GM18861 (cell line): ENCODE results near the gene PHACTR3.
"Not testable (repeated sequence)": the region's sequence is repeated elsewhere in the genome, so short reads cannot be mapped to it uniquely, and the experiment has no call there.

Experiments
- ATAC-seq: cut with Tn5 transposase; IDR thresholded peaks from one replicate; pipeline ENCODE4 v1.9.1; 2021; ENCODE audit not compliant: unreplicated experiment

The PHACTR3 gene

DNA sequence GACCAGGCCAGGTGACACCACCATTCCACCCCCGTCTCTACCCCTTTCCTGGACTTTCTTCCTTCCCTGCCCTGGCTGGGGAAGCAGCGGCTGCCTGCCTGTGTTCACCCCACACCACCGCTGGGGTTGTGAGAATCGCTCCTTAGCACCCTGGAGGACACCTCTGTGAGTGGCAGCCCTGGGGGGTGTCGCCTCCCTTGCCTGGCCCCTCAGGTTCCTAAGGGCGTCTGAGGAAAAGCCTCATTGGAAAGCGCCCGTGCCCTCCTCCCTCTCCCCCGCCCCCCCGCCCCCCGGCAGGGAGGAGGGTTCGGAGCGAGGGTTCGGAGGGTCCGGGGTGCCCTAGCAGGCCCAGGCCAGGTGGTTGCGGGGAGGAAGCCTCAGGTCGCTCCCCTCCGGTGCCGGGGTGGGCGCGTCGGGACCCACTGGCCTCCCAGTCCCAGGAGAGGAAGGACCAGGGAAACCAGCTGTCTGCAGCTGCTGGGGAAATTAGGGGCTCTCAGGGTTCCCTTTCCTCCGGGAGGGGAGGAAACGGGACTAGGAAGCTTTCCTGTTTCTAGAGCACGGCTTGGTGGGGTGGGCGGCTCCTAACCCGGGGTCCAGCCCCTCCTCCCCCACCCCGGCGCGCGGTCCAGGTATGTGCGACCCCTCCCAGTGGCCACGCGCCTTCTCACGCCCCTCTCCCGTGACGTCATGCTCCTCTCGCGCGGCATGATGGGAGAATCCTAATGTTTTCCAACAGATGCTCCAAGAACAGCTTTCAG lies at the start of gene PHACTR3:
Gene PHACTR3 (plus strand): TSS at position 760 of the 761 bp plus-strand sequence. CDS start 475 bp downstream, outside the sequence.
- no peak for ATAC-seq

DNA sequence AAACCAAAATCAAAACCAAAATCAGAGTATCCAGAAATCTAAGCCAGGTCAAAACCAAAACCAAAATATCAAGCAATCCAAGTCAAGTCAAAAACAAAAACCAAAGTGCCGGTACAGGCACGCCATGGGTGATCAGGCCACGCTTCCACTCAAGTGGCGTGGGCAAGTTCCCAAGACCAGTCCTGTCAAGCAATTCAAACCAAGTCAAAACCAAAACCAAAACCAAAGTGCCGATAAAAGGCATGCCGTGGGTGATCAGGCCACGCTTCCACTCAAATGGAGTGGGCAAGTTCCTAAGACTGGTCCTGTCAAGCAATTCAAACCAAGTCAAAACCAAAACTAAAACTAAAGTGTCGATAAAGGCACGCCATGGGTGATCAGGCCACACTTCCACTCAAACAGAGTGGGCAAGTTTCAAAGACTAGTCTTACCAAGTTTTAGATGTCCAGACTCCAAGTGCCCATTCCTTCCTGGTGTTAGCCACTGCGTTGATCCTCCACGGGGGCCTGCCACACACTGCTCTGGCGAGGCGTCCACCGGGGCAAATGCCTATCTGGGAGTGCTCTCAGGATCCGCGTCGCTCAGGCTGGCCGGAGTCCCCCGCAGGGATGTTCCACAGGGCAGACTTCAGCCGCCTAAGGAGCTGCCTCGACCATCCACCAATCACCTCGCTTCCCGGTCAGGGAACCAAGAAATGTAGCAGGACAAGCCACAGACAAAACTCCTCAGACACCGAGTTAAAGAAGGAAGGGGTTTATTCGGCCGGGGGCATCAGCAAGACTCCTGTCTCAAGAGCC lies 46.4 kb upstream of the PHACTR3 start:
- not testable (repeated sequence) for ATAC-seq

DNA sequence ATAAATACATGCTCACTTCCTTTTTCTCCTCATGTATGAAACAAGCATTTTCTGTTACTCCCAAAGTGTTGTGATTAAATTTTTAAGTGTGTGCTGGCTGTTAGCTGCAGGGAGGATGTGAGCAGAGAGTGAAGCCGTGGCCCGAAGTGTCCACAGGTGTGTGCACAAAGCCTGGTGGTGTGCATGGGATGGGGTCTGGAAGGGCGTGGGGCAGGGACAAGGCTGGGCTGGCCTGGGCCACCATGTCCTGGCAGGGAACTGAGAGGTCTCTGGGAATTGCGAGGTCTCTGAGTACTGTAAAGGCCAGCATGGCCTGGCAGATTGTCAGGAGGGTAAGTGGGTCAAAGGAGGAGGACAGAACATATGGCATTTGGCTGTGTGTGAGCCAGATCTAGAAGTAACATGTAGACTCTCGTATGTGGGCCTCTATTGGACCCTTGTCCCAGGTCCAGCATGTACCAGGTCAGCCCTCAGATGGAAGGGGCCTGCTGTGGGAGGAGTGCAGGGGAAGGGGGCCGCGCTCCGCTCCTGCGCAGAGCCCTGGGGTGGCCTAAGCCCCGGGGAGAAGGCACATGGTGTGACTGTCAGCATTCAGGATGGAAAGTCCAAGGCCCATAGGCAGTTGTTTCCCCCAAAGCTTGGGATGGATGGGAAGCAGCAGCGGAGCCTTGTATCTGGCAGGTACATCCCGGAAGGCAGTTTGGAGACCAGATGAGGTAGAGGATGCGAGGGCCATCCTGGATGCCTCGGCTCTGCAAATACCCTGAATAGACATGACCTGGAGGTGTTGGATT lies 45.1 kb upstream of the PHACTR3 start:
- ATAC-seq: no peak

DNA sequence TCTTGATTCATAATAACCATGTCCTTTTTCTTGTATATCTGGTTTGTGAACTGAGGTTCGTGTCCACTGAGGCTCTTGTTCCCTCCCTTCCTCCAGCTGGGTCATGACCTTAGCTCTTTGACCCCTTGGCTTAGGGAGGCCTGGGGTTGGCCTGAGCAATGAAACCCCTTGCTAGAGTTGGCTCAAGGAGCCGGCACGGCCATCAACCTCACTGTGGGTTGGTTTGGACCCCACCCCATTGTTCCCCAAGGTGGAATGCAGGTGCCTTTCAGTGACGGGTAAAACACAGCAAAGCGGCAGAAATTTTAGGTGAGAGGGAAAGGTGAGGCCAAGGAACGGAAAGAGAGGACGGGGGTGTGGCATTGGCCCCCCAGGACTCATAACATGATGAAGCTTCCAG lies 44.5 kb upstream of the PHACTR3 start:
- no peak for ATAC-seq

DNA sequence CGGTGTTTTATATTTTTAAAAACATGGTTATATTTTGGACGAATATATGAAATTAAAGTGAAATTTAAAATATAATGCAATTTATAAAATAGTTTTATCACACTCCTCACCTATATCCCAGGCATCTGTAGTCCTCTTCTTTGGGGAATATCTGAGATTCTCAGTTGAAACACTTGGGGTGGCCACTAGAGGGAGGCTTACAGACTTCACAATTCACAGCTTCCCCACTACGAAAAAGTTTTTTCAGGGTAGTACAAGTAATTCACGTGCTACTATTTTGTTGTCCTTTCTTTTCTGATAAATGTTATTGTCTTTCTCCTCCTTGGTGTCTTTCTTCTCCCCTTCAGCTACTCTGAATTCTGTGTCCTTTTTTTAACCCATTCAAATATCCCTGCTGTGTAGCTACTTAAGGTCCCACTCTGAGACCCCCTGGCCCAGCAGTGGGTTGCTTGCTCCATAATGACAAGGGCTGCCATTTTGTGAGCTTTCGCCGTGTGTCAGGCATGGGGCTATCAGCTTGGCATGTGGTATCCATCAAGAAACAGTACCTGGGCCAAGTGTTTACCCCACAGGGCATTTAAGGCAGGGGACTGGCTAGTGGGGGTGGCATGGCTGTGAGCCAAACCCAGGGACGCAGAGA lies 43.6 kb upstream of the PHACTR3 start:
- ATAC-seq: no peak

DNA sequence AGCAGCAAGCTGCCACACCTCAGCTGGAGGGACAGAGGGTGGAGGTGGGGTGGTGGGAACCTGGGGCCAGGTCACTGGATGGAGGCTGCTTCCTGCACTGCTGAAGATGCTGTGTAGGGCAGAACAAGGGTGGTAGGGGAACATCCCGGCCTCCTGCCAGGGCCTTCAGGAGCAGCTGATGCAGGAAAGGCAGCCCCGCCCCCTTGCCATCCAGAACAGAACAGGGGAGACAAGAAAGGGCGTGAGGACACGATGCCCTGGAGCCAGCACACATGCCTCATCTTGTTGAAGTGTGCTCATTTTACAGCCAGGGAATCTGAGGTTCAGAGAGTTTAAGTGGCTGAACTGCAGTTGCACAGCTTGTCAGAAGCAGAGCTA lies 43.1 kb upstream of the PHACTR3 start:
- ATAC-seq: no peak

DNA sequence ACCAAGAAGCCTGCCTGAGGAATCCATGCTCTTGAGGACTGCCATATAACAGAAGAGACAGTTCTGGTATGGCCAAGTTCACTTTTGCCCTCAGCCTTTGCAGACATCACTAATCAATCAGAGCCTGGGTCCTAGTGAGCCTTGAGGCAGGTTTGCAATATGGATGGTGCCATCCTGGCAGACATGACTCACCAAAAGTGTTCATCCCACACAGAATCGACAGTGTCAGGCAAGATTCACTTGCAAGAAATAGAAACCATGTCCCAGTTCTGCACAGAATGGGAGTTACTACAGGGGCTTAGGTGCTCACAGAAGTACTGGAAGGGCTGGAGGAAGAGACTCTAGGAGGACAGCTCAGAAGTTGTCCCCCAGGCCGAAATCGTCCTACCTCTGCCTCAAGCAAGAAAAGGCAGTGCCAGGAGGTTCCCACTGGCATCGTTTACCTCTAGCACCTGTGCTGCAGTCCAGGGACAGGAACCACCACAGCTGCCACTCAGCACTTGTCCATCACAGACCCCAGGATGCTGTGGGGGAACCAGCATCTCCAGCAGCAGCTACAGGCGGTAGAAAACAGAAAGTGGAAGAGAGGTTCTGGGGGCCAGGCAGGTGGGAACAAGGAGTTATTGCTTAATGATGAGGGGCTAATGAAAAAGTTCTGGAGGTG lies 42.6 kb upstream of the PHACTR3 start:
- no peak for ATAC-seq

DNA sequence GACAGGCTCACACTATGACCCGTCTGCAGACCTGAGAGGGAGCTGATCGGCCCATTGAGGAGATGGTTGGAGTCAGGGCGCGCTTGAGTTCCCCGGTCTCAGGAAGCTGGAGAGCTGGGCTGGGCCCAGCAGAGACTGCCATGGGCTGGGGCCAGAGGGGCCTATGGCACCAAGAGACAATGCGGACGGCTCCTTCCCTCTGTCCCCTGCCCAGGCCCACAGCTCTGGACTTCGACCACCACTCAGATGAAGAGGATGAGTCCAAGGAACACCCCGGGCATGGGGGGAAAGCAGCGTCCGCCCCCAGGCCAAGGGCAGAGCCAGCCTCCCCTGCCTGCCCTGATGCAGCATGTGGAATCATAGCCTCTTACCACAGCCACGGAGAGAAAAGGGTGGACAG lies 40.2 kb upstream of the PHACTR3 start:
- ATAC-seq: no peak

DNA sequence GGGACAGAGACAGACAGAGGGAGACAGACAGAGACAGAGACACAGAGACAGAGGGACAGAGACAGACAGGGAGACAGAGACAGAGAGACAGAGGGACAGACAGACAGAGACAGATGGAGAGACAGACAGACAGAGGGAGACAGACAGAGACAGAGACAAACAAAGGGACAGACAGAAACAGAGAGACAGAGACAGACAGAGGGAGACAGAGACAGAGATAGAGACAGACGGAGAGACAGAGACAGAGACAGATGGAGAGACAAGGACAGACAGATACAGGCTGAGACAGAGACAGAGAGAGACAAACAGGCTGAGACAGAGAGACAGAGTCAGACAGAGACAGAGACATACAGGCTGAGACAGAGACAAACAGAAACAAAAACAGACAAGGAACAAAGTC lies 39.4 kb upstream of the PHACTR3 start:
- ATAC-seq: no peak

DNA sequence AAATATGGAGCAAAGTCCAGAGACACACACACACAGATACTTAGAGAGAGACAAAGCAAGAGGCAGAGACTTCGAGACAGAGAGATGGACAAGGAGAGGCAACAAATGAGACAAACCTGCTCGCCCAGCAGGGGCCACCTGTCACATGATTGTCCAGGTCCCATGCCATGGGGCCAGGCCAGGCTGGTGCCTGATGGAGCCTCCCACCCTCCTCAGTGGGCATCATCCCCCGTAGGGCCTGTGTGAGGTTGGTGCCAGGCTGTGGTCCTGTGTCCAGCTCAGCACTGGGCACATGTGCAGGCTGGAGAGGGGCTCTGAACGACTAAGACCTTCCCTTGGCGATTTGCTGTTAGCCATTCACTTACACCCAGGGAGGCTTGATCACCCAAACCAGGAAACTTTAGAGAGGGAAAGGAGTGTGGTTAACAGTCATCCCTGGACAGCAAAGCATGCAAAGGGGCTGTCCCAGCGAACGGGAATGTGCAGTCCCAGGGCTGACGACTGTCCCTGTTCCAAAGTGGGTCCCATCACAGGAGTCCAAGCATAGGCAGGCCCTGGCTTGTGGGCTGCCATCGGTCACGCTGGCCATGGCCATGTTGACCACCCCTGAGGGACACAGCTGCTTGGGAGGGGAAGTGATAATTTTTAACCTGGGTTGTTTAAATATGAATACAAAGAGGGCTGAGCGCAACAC lies 38.4 kb upstream of the PHACTR3 start:
- ATAC-seq: no peak

DNA sequence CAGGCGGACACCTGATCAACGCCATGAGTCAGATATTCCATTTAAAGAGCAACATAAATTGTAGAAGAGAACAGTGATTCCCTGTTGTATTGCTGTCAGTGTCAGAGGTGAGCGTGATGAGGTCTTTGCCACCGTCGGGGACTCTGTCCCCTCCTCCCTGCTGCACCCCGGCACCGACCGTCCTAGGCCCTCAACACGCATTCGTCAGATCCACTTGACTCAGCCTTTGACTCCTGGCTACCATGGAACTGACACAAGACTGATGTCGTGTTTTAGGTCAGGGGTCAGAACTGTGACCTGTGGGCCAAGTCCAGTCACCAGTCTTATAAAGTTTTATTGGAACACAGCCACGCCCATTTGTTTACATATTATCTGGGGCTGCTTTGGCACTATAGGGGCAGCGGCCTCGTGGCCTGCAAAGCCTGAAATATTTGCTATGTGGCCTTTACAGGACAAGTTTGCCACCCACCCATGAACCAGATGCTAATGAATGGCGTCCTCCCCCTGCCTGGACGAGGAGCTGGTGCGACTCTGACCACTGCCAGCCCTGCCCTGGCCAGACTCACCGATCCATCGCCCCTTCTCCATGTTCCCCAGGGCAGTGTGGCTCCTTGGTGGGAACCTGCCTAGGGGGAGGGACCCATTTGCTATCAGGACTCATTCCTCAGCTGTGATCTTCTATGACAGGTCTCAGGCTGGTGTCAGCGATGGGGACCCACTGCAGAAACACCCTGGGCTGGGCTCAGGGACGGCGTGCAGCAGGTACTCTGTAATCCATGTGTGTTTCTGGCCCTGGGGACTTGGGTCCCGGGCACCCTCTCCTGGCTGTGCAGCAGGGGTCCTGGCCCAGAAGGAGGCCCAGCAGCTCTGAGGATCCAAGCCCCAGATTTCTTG lies 37.5 kb upstream of the PHACTR3 start:
- ATAC-seq: no peak

DNA sequence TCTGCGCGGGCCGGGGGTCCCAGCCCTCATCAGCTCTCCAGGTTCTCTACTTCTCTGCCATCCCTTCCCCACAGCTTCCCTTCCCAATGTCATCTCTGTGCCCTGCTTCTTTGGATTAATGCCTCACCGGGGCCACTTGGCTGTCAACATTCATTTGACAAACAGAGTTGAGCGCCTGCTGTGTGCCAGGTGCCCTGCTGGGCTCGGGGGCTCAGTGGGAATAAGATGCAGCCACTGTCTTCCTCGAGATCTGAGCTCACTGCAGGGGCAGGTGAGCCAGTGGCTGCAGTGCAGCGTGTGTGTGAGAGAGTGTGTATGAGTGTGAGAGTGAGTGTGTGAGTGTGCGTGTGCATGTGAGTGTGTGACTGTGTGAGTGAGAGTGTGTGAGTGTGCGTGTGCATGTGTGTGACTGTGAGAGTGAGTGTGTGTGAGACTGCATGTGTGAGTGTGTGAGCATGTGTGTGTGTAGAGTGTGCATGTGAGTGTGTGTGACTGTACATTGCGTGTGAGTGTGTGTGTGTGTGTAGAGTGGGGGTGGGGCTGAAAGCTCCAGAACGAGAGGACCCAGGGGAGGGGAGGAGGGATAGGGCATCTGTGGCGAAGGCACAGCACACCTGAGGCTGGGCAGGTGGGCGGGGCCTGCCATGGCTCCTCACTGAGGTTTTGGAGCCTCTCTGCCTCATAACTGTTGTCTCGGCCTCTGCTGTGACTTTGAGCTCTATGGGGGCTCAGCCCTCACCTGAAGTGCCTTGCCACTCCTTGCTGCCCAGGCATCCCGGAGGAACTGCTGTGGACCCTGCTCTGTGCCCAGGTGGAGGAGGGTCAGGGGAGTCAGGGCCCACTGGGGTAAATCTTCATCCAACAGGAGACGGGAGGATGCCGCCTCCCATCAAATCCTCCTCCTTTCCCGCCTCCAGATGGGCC lies 36.5 kb upstream of the PHACTR3 start:
- no peak for ATAC-seq

DNA sequence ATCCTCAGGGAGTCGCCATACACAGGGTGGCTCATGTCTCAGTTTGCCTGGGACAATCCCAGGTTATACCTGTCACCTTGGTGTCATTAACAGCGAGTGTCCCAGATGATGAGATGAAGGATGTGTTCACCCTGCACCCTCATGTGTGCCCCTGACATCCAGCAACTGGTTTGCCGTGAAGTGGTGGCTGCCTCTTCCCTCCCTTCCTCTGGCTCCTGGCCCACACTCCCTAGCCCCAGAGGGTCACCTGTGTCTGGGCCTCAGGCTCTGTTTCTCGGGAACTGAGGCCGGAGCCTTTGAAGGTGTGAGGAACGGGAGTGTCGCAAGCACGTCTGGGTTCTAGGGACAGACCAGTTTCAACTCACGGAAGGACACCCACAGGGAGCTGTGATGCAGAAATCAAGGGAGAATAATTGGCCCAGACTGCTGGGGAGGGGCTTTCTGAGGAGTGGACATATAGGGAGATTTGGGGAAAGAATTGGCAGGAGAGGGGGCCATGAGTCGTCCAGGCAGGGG lies 35.8 kb upstream of the PHACTR3 start:
- ATAC-seq: no peak

DNA sequence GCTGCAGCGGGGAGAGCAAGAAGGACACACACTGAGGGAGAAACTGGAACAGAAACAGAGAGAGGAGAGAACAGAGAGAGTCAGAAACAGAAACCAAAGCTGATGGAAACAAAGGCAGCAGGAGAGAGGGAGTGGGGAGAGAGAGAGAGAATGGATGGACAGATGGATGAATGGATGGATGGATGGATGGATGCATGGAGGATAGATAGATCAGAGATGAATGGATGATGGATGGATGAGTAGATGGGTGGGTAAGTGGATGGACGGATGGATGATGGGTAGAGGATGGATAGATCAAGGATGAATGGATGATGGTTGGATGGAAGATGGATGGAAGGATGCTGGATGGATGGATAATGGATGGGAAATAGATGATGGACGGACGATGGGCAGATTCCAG lies 35.0 kb upstream of the PHACTR3 start:
- no peak for ATAC-seq

DNA sequence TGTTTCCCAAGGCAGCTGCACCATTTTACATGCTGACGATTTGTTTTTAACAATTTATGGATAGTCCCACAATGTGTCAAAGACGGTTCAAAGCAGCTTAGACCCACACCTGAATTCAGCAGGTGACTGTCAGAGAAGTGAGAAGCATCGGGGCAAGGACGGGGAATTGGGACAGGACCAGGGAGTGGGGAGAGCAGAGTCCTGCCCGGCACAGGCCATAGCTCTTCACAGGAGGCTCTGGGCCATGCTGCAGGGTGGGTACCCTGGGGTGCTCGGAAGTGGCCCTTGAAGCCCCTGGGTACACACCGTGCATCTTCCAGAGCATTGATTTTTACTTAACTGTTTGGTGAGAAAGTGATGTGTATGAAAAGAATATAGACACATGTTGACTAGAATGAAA lies 33.2 kb upstream of the PHACTR3 start:
- ATAC-seq: no peak

DNA sequence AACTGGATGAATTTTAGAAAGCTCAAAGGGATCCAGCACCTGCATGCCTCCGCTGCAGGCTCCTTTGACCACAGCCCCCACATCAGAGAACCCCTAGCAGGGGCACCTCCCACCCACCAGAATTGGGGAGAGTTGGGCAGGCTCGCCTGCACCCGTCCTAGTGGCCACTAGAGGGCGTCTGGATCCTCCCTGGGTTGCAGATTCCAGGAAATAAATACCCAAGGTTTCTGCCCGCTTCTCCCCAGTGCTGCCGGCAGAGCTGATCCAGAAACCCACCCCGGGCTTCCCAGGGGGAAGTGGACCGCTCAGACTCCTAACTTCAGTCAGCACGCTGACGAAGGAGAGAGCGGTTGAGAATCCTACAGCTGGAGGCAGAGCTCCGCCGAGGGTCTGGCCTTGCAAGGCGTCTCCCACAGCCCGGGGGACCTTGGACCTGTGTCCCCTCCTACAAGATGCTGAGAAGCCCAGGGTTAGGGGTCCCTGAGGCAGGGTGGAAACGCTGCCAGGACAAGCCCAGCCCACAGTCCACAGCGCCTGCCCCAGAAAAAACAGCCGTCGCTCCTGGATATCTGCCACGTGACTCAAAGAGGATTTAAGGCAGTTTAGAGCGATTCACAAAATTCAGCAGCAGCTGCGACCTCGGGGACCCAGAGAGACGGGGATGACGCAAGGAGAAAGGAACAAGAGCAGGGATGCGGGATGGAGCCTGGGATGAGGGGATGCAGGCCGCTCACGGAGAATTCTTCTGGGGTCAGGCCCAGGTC lies 32.6 kb upstream of the PHACTR3 start:
- ATAC-seq: peak; percentile 52

DNA sequence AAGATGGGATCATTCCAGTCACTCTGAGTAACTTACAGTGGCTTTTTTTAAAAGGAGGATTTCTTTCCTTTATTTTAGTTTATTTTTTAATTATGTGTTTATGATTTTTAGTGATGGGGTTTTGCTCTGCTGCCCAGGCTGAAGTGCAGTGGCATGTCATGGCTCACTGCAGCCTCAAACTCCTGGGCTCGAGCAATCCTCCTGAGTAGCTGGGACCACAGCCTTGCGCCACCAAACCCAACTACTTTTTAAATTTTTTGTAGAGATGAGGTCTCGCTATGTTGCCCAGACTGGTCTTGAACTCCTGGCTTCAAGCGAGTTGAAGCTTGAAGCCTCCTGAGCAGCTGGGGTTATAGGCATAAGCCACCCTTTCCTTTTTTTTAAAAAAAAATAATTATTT lies 31.8 kb upstream of the PHACTR3 start:
- no peak for ATAC-seq
